ENCODE measurements around the gene CERS6.

The CERS6 gene

DNA sequence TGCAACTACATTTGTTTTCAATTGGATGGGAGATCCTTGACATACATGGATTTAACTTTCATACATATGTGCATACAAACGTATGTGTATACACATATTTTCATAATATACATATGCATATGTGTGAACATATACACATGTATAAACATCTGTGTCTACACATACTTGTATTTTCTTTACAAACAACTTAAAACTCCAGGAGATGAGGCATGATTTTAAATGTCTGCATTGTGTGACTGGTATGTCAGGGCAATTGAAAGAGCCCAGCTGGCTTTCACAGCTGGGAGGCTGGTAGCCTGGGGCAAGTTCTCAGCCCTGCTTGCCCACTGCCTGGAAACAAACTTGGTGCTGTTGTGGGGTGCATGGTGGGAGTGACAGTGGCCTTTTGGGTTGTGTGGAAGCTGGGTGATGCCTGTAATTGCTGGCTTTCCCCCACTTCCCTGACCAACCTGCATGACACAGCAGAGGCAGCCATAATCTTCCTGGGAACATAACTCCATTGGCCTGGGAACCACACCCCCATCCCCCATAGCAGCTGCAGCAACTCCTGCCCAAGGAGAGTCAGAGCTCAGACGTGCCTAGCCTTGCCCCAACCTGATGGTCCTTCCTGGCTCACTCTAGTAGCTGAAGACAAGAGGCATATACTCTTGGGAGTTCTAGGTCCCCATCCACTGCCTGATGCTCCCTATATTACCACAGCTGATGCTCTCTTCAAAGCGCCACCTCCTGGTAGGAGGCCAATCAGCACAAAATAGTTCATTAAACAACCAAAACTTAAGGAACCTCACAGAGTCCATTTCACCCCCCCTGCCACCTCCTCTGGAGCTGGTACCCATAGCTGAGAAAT, 158.3 kb downstream of the CERS6 start:
- Histone ChIP-seq H3K4me3 (ENCODE audit: low read length) (no peak overlapping the region), H3K9me3 (ENCODE audit: control insufficient read depth, low read depth, low read length) (no peaks in the 10 kb centered on the region), H3K4me1 (ENCODE audit: control insufficient read depth, low read depth, low read length) (no peaks in the 10 kb centered on the region), H3K27me3 (ENCODE audit: control insufficient read depth, insufficient read depth, low read length) (no peaks in the 10 kb centered on the region), H3K9ac (ENCODE audit: low read length) (no peak overlapping the region), H3K36me3 (ENCODE audit: control insufficient read depth, low read depth, low read length) (no peaks in the 10 kb centered on the region), H3K27ac (ENCODE audit: low read length) (no peak overlapping the region)

DNA sequence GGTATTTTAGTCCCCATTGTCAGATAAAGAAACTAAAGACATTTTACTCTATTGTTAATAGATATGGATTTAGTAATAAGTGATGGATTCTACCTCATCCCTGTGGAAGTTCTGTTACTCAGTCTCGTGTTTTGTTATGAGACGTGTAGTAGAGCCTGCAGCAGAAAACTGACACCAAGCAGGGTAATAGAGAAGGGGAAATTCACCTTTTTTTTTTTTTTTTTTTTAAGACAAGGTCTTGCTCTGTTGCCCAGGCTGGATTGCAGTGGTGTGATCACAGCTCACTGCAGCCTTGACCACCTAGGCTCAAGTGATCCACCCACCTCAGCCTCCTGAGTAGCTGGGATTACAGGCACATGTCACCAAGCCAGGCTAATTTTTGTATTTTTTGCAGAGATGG, 164.5 kb downstream of the CERS6 start:
- no peaks in the 10 kb centered on the region for H3K9me3 ChIP-seq (ENCODE audit: control insufficient read depth, low read depth, low read length)
- no peaks in the 10 kb centered on the region for H3K36me3 ChIP-seq (ENCODE audit: control insufficient read depth, low read depth, low read length)
- H3K4me1 ChIP-seq (ENCODE audit: control insufficient read depth, low read depth, low read length), result peaks cover 3% of the 10 kb centered on the region
- H3K4me3 ChIP-seq (ENCODE audit: low read length), result no peak overlapping the region
- H3K27me3 ChIP-seq (ENCODE audit: control insufficient read depth, insufficient read depth, low read length), result no peaks in the 10 kb centered on the region
- no peak overlapping the region for H3K27ac ChIP-seq (ENCODE audit: low read length)
- H3K9ac ChIP-seq (ENCODE audit: low read length), result no peak overlapping the region

DNA sequence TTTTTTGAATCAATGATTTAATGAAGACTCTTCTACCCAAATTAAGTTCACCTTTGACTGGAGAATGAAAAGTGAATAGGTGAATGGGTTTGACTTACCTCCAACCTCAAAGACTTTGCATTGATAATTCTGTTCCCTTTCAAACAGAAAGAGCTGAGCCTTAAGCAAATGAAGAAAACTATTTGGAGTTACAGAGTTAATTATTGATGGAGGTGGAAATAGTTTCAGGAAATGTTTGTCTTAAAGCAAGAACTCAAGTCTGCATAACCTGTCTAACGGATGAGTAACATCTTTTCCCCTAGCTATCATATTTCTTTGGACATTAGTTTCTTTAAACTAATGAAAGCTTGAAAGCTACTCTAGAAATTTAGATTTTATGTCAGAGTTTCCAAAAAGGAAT, 166.5 kb downstream of the CERS6 start:
- peaks cover 16% of the 10 kb centered on the region for H3K4me1 ChIP-seq (ENCODE audit: control insufficient read depth, low read depth, low read length)
- H3K36me3 ChIP-seq (ENCODE audit: control insufficient read depth, low read depth, low read length), result no peaks in the 10 kb centered on the region
- no peaks in the 10 kb centered on the region for H3K9me3 ChIP-seq (ENCODE audit: control insufficient read depth, low read depth, low read length)
- no peak overlapping the region for H3K9ac ChIP-seq (ENCODE audit: low read length)
- H3K27ac ChIP-seq (ENCODE audit: low read length), result no peak overlapping the region
- H3K27me3 ChIP-seq (ENCODE audit: control insufficient read depth, insufficient read depth, low read length), result no peaks in the 10 kb centered on the region
- no peak overlapping the region for H3K4me3 ChIP-seq (ENCODE audit: low read length)

DNA sequence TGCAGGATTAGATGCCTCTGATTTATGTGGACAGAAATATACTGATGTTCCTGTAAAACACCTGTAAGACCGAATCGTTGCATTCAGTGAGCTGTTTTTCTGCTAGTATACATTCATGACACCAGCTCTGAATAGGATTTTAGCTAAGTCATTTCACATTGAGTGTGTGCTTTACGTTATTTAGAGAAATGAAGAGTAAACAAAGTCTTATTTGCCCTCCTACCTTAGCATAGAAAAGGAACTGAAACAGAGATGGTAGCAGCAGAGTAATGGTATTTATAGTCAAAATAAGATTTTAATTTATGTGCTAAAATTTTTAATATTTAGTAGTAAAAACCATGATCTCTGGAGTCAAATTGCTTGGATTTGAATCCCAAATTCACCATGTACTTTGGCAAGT, 168.0 kb downstream of the CERS6 start:
- H3K4me1 ChIP-seq (ENCODE audit: control insufficient read depth, low read depth, low read length), result peaks cover 16% of the 10 kb centered on the region
- no peaks in the 10 kb centered on the region for H3K27me3 ChIP-seq (ENCODE audit: control insufficient read depth, insufficient read depth, low read length)
- H3K4me3 ChIP-seq (ENCODE audit: low read length), result no peak overlapping the region
- H3K9ac ChIP-seq (ENCODE audit: low read length), result no peak overlapping the region
- no peaks in the 10 kb centered on the region for H3K36me3 ChIP-seq (ENCODE audit: control insufficient read depth, low read depth, low read length)
- no peaks in the 10 kb centered on the region for H3K9me3 ChIP-seq (ENCODE audit: control insufficient read depth, low read depth, low read length)
- no peak overlapping the region for H3K27ac ChIP-seq (ENCODE audit: low read length)

DNA sequence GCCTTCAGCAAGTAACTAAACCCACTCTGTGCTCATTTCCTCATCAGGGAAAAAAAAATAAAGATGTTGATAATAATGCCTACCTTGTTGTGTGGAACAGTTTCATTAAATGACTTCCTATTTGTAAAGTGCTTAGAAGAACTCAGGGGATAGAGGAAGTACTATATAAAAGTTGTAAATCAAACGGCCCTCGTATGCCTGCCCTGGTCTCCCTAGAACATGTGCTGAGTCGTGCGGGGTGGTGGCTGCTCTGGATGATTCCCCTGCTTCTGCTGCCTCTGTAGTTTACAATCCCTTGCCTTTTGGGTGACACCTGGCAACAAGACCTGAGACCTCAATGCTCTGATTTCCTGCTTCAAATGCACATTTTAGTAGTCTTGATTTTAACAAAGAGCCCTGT, 170.0 kb downstream of the CERS6 start:
- Histone ChIP-seq H3K4me3 (ENCODE audit: low read length) (no peak overlapping the region), H3K27ac (ENCODE audit: low read length) (peak overlapping the region; percentile 49), H3K9ac (ENCODE audit: low read length) (no peak overlapping the region), H3K27me3 (ENCODE audit: control insufficient read depth, insufficient read depth, low read length) (no peaks in the 10 kb centered on the region), H3K9me3 (ENCODE audit: control insufficient read depth, low read depth, low read length) (no peaks in the 10 kb centered on the region), H3K36me3 (ENCODE audit: control insufficient read depth, low read depth, low read length) (no peaks in the 10 kb centered on the region), H3K4me1 (ENCODE audit: control insufficient read depth, low read depth, low read length) (peaks cover 16% of the 10 kb centered on the region)

DNA sequence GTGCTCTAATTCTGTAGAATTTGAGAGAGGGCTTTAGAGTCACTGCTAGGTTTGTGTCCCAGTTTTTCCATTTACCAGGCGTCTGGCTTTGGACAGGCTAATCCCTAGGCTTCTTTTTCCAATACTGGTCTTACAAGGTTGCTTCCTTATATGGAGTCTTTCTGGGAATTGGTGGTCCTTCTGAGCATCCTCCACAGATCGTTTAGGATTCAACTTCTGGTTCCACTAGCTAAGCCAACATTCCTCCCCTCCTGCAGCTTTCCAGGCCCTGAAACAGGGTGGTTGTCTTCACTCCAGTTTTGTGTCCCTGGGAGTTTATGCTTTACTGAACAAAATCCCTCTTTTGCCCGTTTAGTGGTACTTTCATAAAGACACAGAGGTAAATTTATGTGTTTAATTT, 170.6 kb downstream of the CERS6 start:
- Histone ChIP-seq H3K27ac (ENCODE audit: low read length) (peak overlapping the region; percentile 49), H3K4me3 (ENCODE audit: low read length) (peak overlapping the region; percentile 3), H3K36me3 (ENCODE audit: control insufficient read depth, low read depth, low read length) (no peaks in the 10 kb centered on the region), H3K4me1 (ENCODE audit: control insufficient read depth, low read depth, low read length) (peaks cover 16% of the 10 kb centered on the region), H3K27me3 (ENCODE audit: control insufficient read depth, insufficient read depth, low read length) (no peaks in the 10 kb centered on the region), H3K9ac (ENCODE audit: low read length) (no peak overlapping the region), H3K9me3 (ENCODE audit: control insufficient read depth, low read depth, low read length) (no peaks in the 10 kb centered on the region)

DNA sequence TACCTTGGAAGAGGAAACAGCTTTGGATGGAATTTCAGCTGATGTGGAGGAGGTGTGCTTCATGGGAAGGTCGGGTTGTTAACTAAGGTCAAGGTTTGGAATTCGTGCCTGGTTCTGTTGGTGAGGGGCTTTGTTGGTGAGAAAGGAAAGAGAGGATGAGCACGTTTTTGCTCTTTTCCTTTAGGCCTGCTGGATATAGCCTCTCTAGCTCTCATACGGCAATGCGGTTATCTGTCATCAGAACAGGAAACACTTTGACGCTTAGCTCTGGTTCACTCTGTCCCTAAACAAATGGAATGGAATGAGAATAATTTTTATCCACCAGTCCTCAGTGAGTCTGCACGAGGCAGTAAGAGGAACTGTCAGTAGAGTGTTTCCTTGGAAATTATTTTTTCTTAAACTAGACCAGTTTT, 176.6 kb downstream of the CERS6 start:
- Histone ChIP-seq H3K4me3 (ENCODE audit: low read length) (no peak overlapping the region), H3K27ac (ENCODE audit: low read length) (no peak overlapping the region), H3K9me3 (ENCODE audit: control insufficient read depth, low read depth, low read length) (no peaks in the 10 kb centered on the region), H3K9ac (ENCODE audit: low read length) (no peak overlapping the region), H3K36me3 (ENCODE audit: control insufficient read depth, low read depth, low read length) (no peaks in the 10 kb centered on the region), H3K27me3 (ENCODE audit: control insufficient read depth, insufficient read depth, low read length) (no peaks in the 10 kb centered on the region), H3K4me1 (ENCODE audit: control insufficient read depth, low read depth, low read length) (peaks cover 14% of the 10 kb centered on the region)

DNA sequence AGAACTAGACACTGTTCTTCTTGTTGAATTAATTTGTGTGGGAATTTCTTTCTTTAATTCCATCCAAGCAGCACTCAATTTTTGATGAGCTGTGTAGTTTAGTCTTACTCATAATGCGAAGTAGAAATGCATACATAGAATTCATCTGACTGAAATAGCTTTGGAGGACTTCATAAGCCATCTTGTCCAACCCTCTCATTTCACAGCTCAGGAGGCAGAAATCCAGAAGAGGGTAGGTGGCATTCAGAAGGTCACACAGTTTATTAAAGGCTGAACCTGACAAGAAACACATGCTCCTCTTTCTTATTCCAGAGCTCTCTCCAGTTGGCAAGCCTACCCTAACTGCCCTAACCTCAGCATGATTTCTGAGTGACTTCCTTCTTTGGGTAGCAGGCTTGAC, 177.1 kb downstream of the CERS6 start:
- Histone ChIP-seq H3K9me3 (ENCODE audit: control insufficient read depth, low read depth, low read length) (no peaks in the 10 kb centered on the region), H3K4me1 (ENCODE audit: control insufficient read depth, low read depth, low read length) (peaks cover 14% of the 10 kb centered on the region), H3K27ac (ENCODE audit: low read length) (no peak overlapping the region), H3K9ac (ENCODE audit: low read length) (no peak overlapping the region), H3K27me3 (ENCODE audit: control insufficient read depth, insufficient read depth, low read length) (no peaks in the 10 kb centered on the region), H3K36me3 (ENCODE audit: control insufficient read depth, low read depth, low read length) (no peaks in the 10 kb centered on the region), H3K4me3 (ENCODE audit: low read length) (no peak overlapping the region)

DNA sequence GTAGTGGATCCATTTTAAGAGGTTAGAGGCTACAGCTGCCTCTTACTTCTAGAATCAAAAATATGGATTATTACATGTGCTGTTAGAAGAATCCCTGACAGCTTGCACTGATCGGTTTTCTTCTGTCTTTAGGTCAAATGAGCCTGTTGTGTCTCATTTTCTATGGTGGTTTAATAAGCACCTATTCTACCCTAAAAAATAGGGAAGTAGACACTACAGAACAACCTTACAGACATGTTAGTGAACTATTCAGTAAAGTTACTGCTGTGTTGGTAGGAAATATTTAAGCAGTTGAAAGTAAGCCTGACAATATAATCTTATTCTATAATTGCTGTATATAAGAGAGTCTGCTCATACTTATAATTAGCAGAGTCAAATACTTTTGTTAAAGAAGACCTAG, 177.8 kb downstream of the CERS6 start:
- H3K9ac ChIP-seq (ENCODE audit: low read length), result no peak overlapping the region
- H3K36me3 ChIP-seq (ENCODE audit: control insufficient read depth, low read depth, low read length), result no peaks in the 10 kb centered on the region
- no peak overlapping the region for H3K4me3 ChIP-seq (ENCODE audit: low read length)
- no peaks in the 10 kb centered on the region for H3K27me3 ChIP-seq (ENCODE audit: control insufficient read depth, insufficient read depth, low read length)
- no peak overlapping the region for H3K27ac ChIP-seq (ENCODE audit: low read length)
- H3K9me3 ChIP-seq (ENCODE audit: control insufficient read depth, low read depth, low read length), result no peaks in the 10 kb centered on the region
- peaks cover 17% of the 10 kb centered on the region for H3K4me1 ChIP-seq (ENCODE audit: control insufficient read depth, low read depth, low read length)

DNA sequence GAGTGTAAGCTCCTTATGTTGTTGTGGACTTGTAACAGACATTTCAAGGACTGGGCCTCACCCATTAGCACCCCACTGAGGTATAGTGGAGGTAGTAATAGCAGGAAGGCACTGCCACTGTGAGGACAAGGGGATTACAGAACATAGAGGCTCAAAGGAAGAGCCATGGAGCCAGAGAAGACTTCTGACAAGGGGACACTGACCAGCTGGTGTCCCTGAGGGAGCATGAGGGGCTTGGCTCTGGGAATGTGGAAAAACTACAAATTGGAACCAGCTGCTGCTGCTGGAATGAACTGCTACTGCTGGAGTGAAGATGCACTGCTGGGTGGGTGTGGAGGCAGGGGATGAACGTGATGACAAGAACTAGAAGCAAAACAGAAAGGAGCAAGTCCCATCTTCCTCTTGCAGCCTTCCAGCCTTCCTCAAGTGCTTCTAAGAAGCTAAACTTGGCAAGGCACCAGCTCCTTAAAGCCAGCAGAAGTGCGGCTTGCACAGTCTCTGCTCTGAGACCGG, 179.0 kb downstream of the CERS6 start:
- Histone ChIP-seq H3K27me3 (ENCODE audit: control insufficient read depth, insufficient read depth, low read length) (no peaks in the 10 kb centered on the region), H3K27ac (ENCODE audit: low read length) (no peak overlapping the region), H3K4me1 (ENCODE audit: control insufficient read depth, low read depth, low read length) (peaks cover 29% of the 10 kb centered on the region), H3K9ac (ENCODE audit: low read length) (no peak overlapping the region), H3K36me3 (ENCODE audit: control insufficient read depth, low read depth, low read length) (no peaks in the 10 kb centered on the region), H3K4me3 (ENCODE audit: low read length) (no peak overlapping the region), H3K9me3 (ENCODE audit: control insufficient read depth, low read depth, low read length) (no peaks in the 10 kb centered on the region)

DNA sequence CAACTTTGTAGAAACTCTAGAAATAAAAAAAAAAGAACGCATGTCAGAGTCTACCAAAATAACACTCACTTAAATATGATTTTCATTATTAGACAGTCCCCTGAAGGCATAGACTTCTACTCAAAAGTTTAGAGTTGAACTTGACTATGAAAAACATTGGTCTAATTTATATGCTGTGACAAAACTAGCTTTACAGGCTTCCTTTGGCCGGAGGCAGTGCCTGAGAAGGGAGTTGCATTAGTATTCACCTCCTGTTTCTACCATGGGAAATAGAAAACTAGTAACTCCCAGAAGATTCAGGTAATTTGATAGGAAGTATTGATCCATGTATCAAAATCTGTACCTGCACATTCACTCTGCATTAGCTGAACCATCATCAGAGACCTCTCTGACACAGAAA, 182.9 kb downstream of the CERS6 start:
- H3K27ac ChIP-seq (ENCODE audit: low read length), result no peak overlapping the region
- no peak overlapping the region for H3K4me3 ChIP-seq (ENCODE audit: low read length)

DNA sequence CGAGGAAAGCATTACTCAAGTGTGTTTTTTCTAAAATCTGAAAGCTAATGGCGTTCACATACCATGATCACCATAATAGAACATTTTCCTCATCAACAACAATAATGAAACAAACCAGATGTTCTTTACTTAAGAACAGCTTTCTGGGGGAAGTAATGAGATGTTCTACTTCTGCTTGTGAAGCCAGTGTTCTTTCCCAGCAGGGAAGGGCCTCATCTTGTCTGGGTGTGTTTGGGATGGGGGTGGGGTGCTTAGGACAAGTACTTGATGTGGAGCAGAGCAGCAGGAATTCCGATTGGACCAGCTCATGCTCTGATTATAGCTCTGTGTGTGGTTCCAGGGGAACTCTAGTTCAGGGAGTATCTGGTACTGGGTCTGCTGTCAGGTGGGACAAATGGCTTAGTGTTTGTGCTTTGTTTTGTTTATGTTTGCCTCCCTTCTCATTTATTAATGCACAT, 183.4 kb downstream of the CERS6 start:
- Histone ChIP-seq H3K9ac (ENCODE audit: low read length) (no peak overlapping the region), H3K27me3 (ENCODE audit: control insufficient read depth, insufficient read depth, low read length) (no peaks in the 10 kb centered on the region), H3K4me1 (ENCODE audit: control insufficient read depth, low read depth, low read length) (peaks cover 27% of the 10 kb centered on the region), H3K27ac (ENCODE audit: low read length) (no peak overlapping the region), H3K9me3 (ENCODE audit: control insufficient read depth, low read depth, low read length) (no peaks in the 10 kb centered on the region), H3K4me3 (ENCODE audit: low read length) (no peak overlapping the region), H3K36me3 (ENCODE audit: control insufficient read depth, low read depth, low read length) (no peaks in the 10 kb centered on the region)

More for the DNA sequence above, 182.9 kb downstream of the CERS6 start:
- no peaks in the 10 kb centered on the region for H3K9me3 ChIP-seq (ENCODE audit: control insufficient read depth, low read depth, low read length)
- H3K9ac ChIP-seq (ENCODE audit: low read length), result no peak overlapping the region
- H3K27me3 ChIP-seq (ENCODE audit: control insufficient read depth, insufficient read depth, low read length), result no peaks in the 10 kb centered on the region
- H3K4me1 ChIP-seq (ENCODE audit: control insufficient read depth, low read depth, low read length), result peaks cover 27% of the 10 kb centered on the region
- no peaks in the 10 kb centered on the region for H3K36me3 ChIP-seq (ENCODE audit: control insufficient read depth, low read depth, low read length)

Data from iPS-18a (cell line).